Loucy (cell line): ENCODE measurements around the gene TFB1M.

Experiments used
- H2AFZ ChIP-seq: fragments of 200-600 bp; sonication (generic); 2 replicates; pipeline ENCODE4 v1.6.0; 2016; ENCODE audit warnings: antibody characterized with exemption, mild to moderate bottlenecking, low read length, moderate library complexity
- H3F3A ChIP-seq: fragments of 200-600 bp; 2 replicates; pipeline ENCODE4 v1.6.0; 2016; ENCODE audit warnings: antibody characterized with exemption, low read depth, mild to moderate bottlenecking
- H3K27me3 ChIP-seq: fragments of 200-600 bp; sonication (generic); 2 replicates; pipeline ENCODE4 v1.6.1; 2014; ENCODE audit warnings: low read length, mild to moderate bottlenecking; ENCODE audit not compliant: insufficient read depth, poor library complexity, severe bottlenecking
- H3K36me3 ChIP-seq: fragments of 200-600 bp; sonication (generic); 2 replicates; pipeline ENCODE4 v1.6.1; 2016; ENCODE audit warnings: low read length; ENCODE audit not compliant: insufficient read depth
- H3K4me1 ChIP-seq: fragments of 200-600 bp; sonication (generic); 2 replicates; pipeline ENCODE4 v1.5.1; 2014; ENCODE audit warnings: low read length, mild to moderate bottlenecking; ENCODE audit not compliant: insufficient read depth, poor library complexity, severe bottlenecking
- H3K4me2 ChIP-seq: fragments of 200-600 bp; sonication (generic); 2 replicates; pipeline ENCODE4 v1.6.0; 2014; ENCODE audit warnings: antibody characterized with exemption, low read length, low read depth, mild to moderate bottlenecking; ENCODE audit not compliant: poor library complexity, severe bottlenecking
- H3K4me3 ChIP-seq: fragments of 200-600 bp; sonication (generic); 2 replicates; pipeline ENCODE4 v1.5.1; 2014; ENCODE audit warnings: low read length, mild to moderate bottlenecking, mixed read lengths; ENCODE audit not compliant: poor library complexity, severe bottlenecking
- H3K79me2 ChIP-seq: fragments of 200-600 bp; sonication (generic); 2 replicates; pipeline ENCODE4 v1.6.1; 2014; ENCODE audit warnings: low read length; ENCODE audit not compliant: insufficient read depth
- H3K9ac ChIP-seq: fragments of 200-600 bp; sonication (generic); 2 replicates; pipeline ENCODE4 v1.6.0; 2014; ENCODE audit warnings: mild to moderate bottlenecking, low read depth, low read length, moderate library complexity; ENCODE audit not compliant: poor library complexity, severe bottlenecking
- H3K9me2 ChIP-seq: fragments of 200-600 bp; sonication (generic); replicated peaks from 2 replicates; pipeline ENCODE4 v1.6.1; 2016; ENCODE audit warnings: low read depth, low read length, mixed read lengths
- H3K9me3 ChIP-seq: fragments of 200-600 bp; sonication (generic); 2 replicates; pipeline ENCODE4 v1.6.1; 2014; ENCODE audit warnings: mild to moderate bottlenecking, antibody characterized with exemption, low read length, low read depth; ENCODE audit not compliant: insufficient read depth
- H4K20me1 ChIP-seq: fragments of 200-600 bp; sonication (generic); 2 replicates; pipeline ENCODE4 v1.6.0; 2014; ENCODE audit warnings: antibody characterized with exemption, low read length, mild to moderate bottlenecking; ENCODE audit not compliant: insufficient read depth, poor library complexity, severe bottlenecking
- EZH2phosphoT487 ChIP-seq: fragments of 200-600 bp; IDR thresholded peaks from 2 replicates; pipeline ENCODE4 v1.6.1; 2018; ENCODE audit warnings: antibody characterized with exemption, mild to moderate bottlenecking, moderate library complexity, borderline replicate concordance
- TF ChIP-seq, protein P1 (sequence below): fragments of 200-600 bp; sonication (generic); conservative IDR thresholded peaks from 2 replicates; pipeline ENCODE4 v1.5.1; 2014; ENCODE audit warnings: mild to moderate bottlenecking, antibody characterized with exemption, low read length

TFB1M gene

DNA sequence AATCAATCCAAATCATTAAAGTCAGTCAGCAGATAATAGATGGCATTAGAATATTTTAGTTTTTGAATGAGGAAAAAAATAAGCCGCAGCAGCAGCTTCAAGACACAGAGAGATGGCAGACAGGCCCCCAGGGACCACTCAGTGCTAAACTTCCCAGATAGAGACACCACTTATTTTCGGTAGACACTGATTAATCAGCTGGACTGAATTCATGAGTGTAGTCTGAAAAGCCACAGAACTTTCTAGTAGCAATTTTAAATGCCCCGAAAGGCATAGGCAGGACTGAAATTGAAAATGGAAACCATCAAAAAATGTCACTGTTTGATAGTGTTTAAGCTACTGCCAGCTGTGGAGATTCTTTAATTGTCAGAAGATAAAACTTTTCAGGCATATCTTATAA lies 53.6 kb downstream of the TFB1M start:
- H3K4me3 ChIP-seq, result no peak overlapping the region
- H2AFZ ChIP-seq, result no peak overlapping the region
- no peaks in the 10 kb centered on the region for H3K9me2 ChIP-seq
- H4K20me1 ChIP-seq, result no peaks in the 10 kb centered on the region
- no peaks in the 10 kb centered on the region for H3K79me2 ChIP-seq
- no peaks in the 10 kb centered on the region for H3K9me3 ChIP-seq
- no peak overlapping the region for H3K9ac ChIP-seq
- H3K36me3 ChIP-seq, result peaks cover 60% of the 10 kb centered on the region; the same call in 1 of the 2 replicates
- H3K4me2 ChIP-seq, result no peak overlapping the region
- no peaks in the 10 kb centered on the region for H3K4me1 ChIP-seq
- no peaks in the 10 kb centered on the region for H3F3A ChIP-seq
- H3K27me3 ChIP-seq, result no peaks in the 10 kb centered on the region
- TF ChIP-seq EZH2phosphoT487, result no peak
- TF ChIP-seq, protein P1, sequence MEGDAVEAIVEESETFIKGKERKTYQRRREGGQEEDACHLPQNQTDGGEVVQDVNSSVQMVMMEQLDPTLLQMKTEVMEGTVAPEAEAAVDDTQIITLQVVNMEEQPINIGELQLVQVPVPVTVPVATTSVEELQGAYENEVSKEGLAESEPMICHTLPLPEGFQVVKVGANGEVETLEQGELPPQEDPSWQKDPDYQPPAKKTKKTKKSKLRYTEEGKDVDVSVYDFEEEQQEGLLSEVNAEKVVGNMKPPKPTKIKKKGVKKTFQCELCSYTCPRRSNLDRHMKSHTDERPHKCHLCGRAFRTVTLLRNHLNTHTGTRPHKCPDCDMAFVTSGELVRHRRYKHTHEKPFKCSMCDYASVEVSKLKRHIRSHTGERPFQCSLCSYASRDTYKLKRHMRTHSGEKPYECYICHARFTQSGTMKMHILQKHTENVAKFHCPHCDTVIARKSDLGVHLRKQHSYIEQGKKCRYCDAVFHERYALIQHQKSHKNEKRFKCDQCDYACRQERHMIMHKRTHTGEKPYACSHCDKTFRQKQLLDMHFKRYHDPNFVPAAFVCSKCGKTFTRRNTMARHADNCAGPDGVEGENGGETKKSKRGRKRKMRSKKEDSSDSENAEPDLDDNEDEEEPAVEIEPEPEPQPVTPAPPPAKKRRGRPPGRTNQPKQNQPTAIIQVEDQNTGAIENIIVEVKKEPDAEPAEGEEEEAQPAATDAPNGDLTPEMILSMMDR, result no peak

DNA sequence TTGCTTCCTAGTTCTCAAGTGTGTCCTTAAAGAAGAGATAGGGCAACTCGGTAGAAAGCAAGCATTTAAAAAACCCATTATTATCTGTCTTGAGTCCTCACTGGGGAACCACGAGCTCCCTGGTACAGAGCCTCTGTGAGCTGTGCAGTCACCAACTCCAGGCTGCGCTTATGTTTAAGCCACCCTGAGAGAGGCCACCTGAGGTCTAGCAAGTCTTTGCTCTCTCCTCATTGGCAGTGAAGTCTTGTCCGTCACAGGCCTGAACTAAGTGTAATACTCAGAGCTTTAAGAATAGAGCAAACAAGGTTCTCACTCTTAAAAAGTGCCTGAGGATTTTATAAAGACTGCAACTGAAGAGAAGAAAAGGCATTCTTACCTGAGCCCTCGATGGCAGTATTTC lies 54.4 kb downstream of the TFB1M start:
- Histone ChIP-seq H3K9ac (no peak overlapping the region), H4K20me1 (no peaks in the 10 kb centered on the region), H3F3A (no peaks in the 10 kb centered on the region), H3K4me3 (no peak overlapping the region), H3K4me1 (no peaks in the 10 kb centered on the region), H3K27me3 (no peaks in the 10 kb centered on the region), H3K9me2 (no peaks in the 10 kb centered on the region), H3K79me2 (no peaks in the 10 kb centered on the region), H3K9me3 (no peaks in the 10 kb centered on the region), H3K36me3 (peaks cover 67% of the 10 kb centered on the region; the same call in 1 of the 2 replicates), H2AFZ (no peak overlapping the region), H3K4me2 (no peak overlapping the region)
- TF ChIP-seq, protein P1, result no peak
- no peak for TF ChIP-seq EZH2phosphoT487

DNA sequence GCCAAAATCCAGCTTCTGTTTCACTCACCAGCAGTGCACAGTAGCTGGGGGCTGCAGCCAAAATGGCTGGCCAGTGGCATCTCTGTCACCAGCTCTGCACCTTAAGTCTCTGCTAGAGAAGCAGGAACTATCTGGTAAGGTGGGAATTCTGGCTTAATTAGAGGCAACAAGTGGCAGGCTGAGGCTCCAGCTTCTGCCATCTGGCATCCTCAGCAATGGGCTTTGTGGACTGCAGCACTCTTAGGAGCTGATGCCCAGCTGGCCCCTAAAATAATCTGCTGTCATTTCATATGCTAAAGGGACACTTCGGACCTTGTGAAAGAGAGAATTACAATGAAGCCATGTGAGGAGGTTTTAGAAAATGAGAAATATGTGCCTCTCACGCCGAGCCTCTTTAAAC lies 55.1 kb downstream of the TFB1M start:
- Histone ChIP-seq H3K4me1 (no peaks in the 10 kb centered on the region), H3K27me3 (no peaks in the 10 kb centered on the region), H2AFZ (no peak overlapping the region), H3K9ac (no peak overlapping the region), H4K20me1 (no peaks in the 10 kb centered on the region), H3K79me2 (no peaks in the 10 kb centered on the region), H3K4me3 (no peak overlapping the region), H3K9me3 (no peaks in the 10 kb centered on the region), H3K9me2 (no peaks in the 10 kb centered on the region), H3K4me2 (no peak overlapping the region), H3K36me3 (peaks cover 67% of the 10 kb centered on the region; the same call in 1 of the 2 replicates), H3F3A (no peaks in the 10 kb centered on the region)
- TF ChIP-seq, protein P1, result no peak
- no peak for TF ChIP-seq EZH2phosphoT487
